DMS153 treated with DMSO at 0.1 percent for 48 hours (cell line): ENCODE results near the gene LANCL3.

Experiments used
- DNase-seq: peaks from one replicate; lab custom pipeline; 2025; ENCODE audit not compliant: unreplicated experiment; lab: John Stamatoyannopoulos, UW

Gene LANCL3

GRCh38 chrX:37679230-37679629 is 107.8 kb downstream of the LANCL3 start:
- no peak for DNase-seq

DNA sequence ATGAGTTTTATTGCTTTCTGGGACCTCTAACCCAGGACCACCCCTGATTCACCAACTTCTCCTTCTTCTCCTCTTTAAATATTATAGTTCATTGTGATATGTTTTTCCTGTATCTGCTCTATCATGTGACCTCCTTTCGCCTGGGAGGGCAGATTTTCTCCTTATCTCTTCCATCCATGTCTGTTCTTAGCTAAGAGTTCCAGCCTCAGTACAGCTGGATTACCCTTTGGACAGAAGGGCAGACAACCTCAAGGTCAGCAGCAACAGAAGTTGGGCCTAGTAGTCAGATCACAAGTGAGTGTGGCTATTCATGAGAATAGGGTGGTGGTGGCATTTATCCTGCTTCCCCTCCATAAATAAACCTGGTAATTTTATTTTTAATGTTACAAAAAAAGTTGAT is 108.4 kb downstream of the LANCL3 start:
- no peak for DNase-seq

GRCh38 chrX:37684426-37684825 is 113.0 kb downstream of the LANCL3 start:
- no peak for DNase-seq

- DNase-seq = no peak
Observed at GRCh38 chrX:37684973-37685372, 113.5 kb downstream of the LANCL3 start.

GRCh38 chrX:37685381-37686359 is 114.2 kb downstream of the LANCL3 start, which contains the start of gene XK:
Gene XK (plus strand): TSS chrX:37685791. CDS start chrX:37685962, 171 bp downstream.
- peak; percentile 4 for DNase-seq

DNA sequence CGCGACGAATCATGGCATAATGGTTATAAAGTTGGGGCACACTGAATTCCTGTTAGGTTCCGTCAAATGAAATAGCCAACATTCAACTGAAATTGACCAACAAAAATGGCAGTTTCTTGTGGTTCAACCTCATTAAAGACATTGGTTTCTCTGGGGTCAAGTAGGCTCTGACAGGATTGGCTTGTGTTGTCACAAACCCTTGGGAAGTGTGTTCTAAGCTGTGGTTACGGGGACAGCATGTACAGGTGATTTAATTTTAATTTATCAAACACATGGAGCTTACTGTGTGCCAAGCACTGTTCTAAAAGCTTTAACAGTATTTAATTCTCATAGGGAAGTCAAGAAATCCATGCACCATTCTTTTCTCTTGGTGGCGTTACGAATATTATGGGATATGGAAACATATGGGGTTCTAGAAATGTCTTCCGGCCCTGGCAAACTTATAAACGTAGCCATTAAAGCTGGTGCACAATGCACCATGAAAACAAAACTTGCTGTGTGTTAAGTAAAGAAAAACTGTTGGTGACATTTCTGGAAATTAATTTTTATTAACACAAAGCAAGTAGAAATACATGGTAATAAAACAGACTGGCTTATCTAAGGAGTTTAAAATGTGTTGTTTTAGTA is 115.0 kb downstream of the LANCL3 start:
- peak; percentile 1 for DNase-seq

- DNase-seq = no peak
Observed at GRCh38 chrX:37686996-37687395, 115.5 kb downstream of the LANCL3 start.

DNA sequence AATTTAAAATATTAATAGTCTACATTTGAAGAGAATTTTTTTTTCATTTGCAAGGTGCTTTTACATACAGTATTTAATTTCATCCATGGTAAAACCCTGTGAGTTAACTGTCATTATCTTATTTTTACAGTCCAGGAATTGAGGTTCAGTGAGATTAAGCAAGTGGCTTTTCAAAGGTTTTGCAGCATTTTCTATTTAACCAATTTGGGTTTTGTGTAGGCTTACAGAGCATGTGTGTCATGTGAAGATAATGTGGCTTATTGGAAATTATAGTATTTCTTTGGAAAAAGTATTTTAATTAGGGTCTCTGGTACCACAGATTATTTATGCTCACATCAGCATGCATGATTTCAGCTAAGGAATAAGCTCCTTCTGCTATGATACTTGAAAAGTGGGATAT is 118.7 kb downstream of the LANCL3 start:
- no peak for DNase-seq

GRCh38 chrX:37692918-37693317 is 121.5 kb downstream of the LANCL3 start:
- DNase-seq = no peak

- DNase-seq = peak; percentile 27
Observed at GRCh38 chrX:37697169-37697760, 125.8 kb downstream of the LANCL3 start.

GRCh38 chrX:37701588-37701987 is 130.1 kb downstream of the LANCL3 start:
- peak; percentile 7 for DNase-seq

DNA sequence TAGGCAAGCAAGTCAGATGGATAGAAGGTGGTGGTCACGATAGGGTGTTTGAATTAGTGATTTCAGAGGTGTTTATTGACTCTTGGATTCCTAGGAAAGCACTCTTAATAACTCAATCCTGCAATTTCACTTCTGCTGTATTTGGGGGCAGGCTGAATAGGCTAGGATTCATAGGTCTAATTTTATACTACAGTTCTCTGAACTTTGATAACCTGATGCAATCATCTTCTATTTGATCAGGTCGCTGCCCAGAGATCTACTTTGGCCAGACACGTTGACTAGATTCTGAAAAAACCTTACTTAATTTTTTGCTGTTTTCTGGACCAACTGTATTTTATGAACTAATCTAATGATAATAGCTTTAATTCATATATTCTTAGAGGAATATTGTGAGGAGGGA is 140.5 kb downstream of the LANCL3 start:
- DNase-seq = no peak

DNA sequence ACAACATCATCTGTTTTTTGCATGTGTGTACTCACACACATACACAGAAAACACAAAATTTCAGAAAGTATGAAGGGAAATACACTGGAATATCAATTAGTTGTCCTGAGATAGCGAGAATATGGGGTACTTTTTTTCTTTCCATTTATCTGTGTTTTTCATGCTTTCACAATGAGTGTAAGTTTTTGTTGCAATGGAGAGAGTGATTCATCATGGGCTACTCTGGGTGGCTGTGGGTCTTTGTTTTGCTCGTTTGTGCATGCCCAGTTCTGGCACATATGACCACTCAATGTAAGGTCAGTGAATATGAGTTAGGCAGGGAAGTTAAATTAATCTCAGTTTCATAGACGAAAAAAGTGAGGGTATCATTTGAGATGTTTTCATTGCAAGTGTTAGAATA is 141.0 kb downstream of the LANCL3 start:
- no peak for DNase-seq

DNA sequence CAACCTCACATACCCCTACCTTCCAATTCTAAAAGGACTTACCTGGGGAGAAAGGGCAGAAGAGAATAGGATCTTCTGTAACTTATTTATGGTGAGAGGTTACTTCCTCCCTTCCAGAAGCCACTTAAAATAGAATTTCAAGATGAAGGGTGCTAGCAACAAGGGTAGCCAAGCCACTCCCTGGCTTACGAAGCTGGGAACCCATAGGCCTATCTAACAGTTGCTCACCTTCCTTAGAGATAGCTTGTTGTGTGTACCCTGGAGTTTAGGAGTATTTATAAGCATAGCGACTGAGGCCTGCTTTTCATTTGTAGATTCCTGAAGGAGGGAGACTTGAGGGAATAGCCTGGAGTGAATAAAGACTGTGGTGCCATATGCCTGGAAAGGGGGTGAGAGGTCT is 143.0 kb downstream of the LANCL3 start:
- DNase-seq = no peak

DNA sequence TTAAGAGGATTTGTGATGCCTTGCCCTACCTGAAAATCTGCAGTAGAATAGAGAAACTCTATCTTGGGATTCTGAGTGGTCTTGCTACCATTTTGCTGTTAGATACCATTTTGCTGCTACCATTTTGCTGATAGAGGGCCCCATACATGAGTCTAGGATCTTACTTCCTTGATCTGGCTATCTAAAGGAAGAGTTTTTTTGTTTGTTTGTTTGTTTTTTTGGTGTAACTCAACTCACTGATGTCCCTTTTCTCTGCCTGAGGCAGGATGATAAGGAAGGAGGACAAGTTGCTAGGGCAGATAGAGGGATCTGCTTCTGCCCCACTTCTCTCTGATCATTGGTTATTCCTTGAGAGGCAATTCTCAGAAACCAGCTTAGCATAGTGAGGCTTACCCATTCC is 145.1 kb downstream of the LANCL3 start:
- no peak for DNase-seq

- DNase-seq = no peak
Observed at GRCh38 chrX:37717708-37718107, 146.2 kb downstream of the LANCL3 start.

GRCh38 chrX:37722595-37722994 is 151.1 kb downstream of the LANCL3 start:
- DNase-seq = no peak

DNA sequence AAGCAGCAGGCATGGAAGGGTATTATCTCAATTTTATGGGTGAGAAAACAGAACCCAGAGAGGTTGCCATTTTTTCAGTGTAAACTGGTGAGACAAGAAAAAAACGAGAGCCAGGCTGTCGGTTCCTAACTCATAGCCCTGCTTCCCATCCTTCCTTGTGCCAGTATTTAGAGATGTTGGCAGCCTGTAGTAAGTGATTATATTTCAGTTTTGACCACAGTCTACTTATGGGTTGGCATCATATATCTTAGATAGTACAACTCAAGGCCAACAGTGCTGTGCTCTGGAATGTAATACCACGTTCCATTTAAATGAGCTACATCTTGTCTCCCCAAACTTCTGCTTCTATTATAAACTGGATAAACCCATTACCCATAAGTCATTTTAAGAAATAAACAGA is 154.9 kb downstream of the LANCL3 start:
- no peak for DNase-seq
